ENCODE measurements around the gene ATP8B3. TPM values are rescaled to one million over a fixed set of nuclear protein-coding genes. Genes with fewer than 3 reads are reported as not detected.

ATP8B3 gene
- total and polyA plus RNA-seq, 8 donors: 0.15 to 1.4 (median 0.80) TPM; not detected in 4

- no peak for TF ChIP-seq CTCF (IDR thresholded peaks at IDR 0.05)
- TF ChIP-seq POLR2A (IDR thresholded peaks at IDR 0.05): no peak
- no peak for TF ChIP-seq EP300 (IDR thresholded peaks at IDR 0.05)
- TF ChIP-seq POLR2AphosphoS5 (IDR thresholded peaks at IDR 0.05): no peak
- no peaks in the 10 kb centered on the region for H3K9me3 ChIP-seq
- intact Hi-C loops (cut with DNase I; ENCODE audit: low total_unique reads): no loop called here
- peak overlapping the region in 1 of 5 donors; percentile 8 for H3K27ac ChIP-seq
- H3K4me1 ChIP-seq: peaks cover 52 to 80% (median 72%) of the 10 kb centered on the region in 4 donors
- H3K27me3 ChIP-seq: no peaks in the 10 kb centered on the region
- 63 to 81% (median 69%) methylated on average over 11 of the region's 11 CpGs for WGBS, 5 donors
- peak overlapping the region in 1 of 4 donors; percentile 99 for H3K4me3 ChIP-seq
- H3K36me3 ChIP-seq: peaks cover 0 to 22% (median 17%) of the 10 kb centered on the region in 4 donors
- no peak for DNase-seq
Measured at GRCh38 chr19:1845642-1846041, 33.6 kb upstream of the ATP8B3 start.

GRCh38 chr19:1845125-1845515 is 33.0 kb upstream of the ATP8B3 start:
- TF ChIP-seq CTCF (IDR thresholded peaks at IDR 0.05) (no peak), POLR2A (IDR thresholded peaks at IDR 0.05) (no peak), EP300 (IDR thresholded peaks at IDR 0.05) (no peak), POLR2AphosphoS5 (IDR thresholded peaks at IDR 0.05) (no peak)
- Histone ChIP-seq H3K4me1 (peaks cover 52 to 85% (median 77%) of the 10 kb centered on the region in 4 donors), H3K9me3 (no peaks in the 10 kb centered on the region), H3K4me3 (peak overlapping the region in 1 of 4 donors; percentile 4), H3K36me3 (peaks cover 0 to 22% (median 17%) of the 10 kb centered on the region in 4 donors), H3K27ac (no peak overlapping the region), H3K27me3 (no peaks in the 10 kb centered on the region)
- 86 to 91% (median 87%) methylated on average over 3 to 16 of the region's 16 CpGs for WGBS, 5 donors
- intact Hi-C loops (cut with DNase I; ENCODE audit: low total_unique reads): no loop called here
- DNase-seq: no peak

GRCh38 chr19:1844513-1845124 is 32.5 kb upstream of the ATP8B3 start:
- no peak for TF ChIP-seq POLR2A (IDR thresholded peaks at IDR 0.05)
- TF ChIP-seq EP300 (IDR thresholded peaks at IDR 0.05): no peak
- no peak for TF ChIP-seq CTCF (IDR thresholded peaks at IDR 0.05)
- TF ChIP-seq POLR2AphosphoS5 (IDR thresholded peaks at IDR 0.05): no peak
- DNase-seq: no peak
- 52 to 71% (median 53%) methylated on average over 3 to 19 of the region's 19 CpGs for WGBS, 5 donors
- H3K27ac ChIP-seq: no peak overlapping the region
- peak overlapping the region in 1 of 4 donors; percentile 4 for H3K4me3 ChIP-seq
- intact Hi-C loops (cut with DNase I; ENCODE audit: low total_unique reads): no loop called here
- H3K4me1 ChIP-seq: peaks cover 52 to 90% (median 82%) of the 10 kb centered on the region in 4 donors
- H3K9me3 ChIP-seq: no peaks in the 10 kb centered on the region
- H3K27me3 ChIP-seq: no peaks in the 10 kb centered on the region
- H3K36me3 ChIP-seq: peaks cover 0 to 26% (median 22%) of the 10 kb centered on the region in 4 donors

- TF ChIP-seq POLR2A (IDR thresholded peaks at IDR 0.05) (no peak), EP300 (IDR thresholded peaks at IDR 0.05) (no peak), CTCF (IDR thresholded peaks at IDR 0.05) (no peak), POLR2AphosphoS5 (IDR thresholded peaks at IDR 0.05) (no peak)
- peaks cover 0 to 32% (median 28%) of the 10 kb centered on the region in 4 donors for H3K36me3 ChIP-seq
- H3K27me3 ChIP-seq: no peaks in the 10 kb centered on the region
- H3K27ac ChIP-seq: no peak overlapping the region
- H3K4me1 ChIP-seq: peaks cover 52 to 90% (median 84%) of the 10 kb centered on the region in 4 donors
- DNase-seq: no peak
- no peaks in the 10 kb centered on the region for H3K9me3 ChIP-seq
- 59 to 77% (median 74%) methylated on average over 12 to 25 of the region's 25 CpGs for WGBS, 5 donors
- no peak overlapping the region for H3K4me3 ChIP-seq
- intact Hi-C loops (cut with DNase I; ENCODE audit: low total_unique reads): no loop called here
Measured at GRCh38 chr19:1843646-1844394, 31.7 kb upstream of the ATP8B3 start.
